Measurements from ENCODE around the gene TBC1D19.

Gene TBC1D19

GRCh38 chr4:26570596-26570995, 13.3 kb upstream of the TBC1D19 start:
- H3K4me2 ChIP-seq (ENCODE audit: low read length): no peak overlapping the region
- H3K4me1 ChIP-seq (ENCODE audit: low read length): no peaks in the 10 kb centered on the region
- H3K79me2 ChIP-seq (ENCODE audit: low read length): no peaks in the 10 kb centered on the region
- H3K4me3 ChIP-seq (ENCODE audit: low read length): no peak overlapping the region
- H3K27ac ChIP-seq (ENCODE audit: low read length): no peak overlapping the region
- H4K20me1 ChIP-seq (ENCODE audit: insufficient read depth, low read length): no peaks in the 10 kb centered on the region
- TF ChIP-seq, protein P1, sequence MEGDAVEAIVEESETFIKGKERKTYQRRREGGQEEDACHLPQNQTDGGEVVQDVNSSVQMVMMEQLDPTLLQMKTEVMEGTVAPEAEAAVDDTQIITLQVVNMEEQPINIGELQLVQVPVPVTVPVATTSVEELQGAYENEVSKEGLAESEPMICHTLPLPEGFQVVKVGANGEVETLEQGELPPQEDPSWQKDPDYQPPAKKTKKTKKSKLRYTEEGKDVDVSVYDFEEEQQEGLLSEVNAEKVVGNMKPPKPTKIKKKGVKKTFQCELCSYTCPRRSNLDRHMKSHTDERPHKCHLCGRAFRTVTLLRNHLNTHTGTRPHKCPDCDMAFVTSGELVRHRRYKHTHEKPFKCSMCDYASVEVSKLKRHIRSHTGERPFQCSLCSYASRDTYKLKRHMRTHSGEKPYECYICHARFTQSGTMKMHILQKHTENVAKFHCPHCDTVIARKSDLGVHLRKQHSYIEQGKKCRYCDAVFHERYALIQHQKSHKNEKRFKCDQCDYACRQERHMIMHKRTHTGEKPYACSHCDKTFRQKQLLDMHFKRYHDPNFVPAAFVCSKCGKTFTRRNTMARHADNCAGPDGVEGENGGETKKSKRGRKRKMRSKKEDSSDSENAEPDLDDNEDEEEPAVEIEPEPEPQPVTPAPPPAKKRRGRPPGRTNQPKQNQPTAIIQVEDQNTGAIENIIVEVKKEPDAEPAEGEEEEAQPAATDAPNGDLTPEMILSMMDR (IDR thresholded peaks at IDR 0.05; ENCODE audit: low read depth, low read length): no peak
- no peak for TF ChIP-seq EZH2phosphoT487 (IDR thresholded peaks at IDR 0.05; ENCODE audit: low read depth)
- no peak overlapping the region for H3K9ac ChIP-seq (ENCODE audit: low read length)
- no peak overlapping the region for H2AFZ ChIP-seq (ENCODE audit: low read depth, low read length)
- no peaks in the 10 kb centered on the region for H3K36me3 ChIP-seq (replicated peaks; ENCODE audit: low read depth, low read length)
- H3K27me3 ChIP-seq (ENCODE audit: low read depth, low read length): peaks cover 2% of the 10 kb centered on the region; the same call in 1 of the 2 replicates
- H3K9me3 ChIP-seq (ENCODE audit: insufficient read depth, low read length): no peaks in the 10 kb centered on the region

GRCh38 chr4:26573389-26573794, 10.5 kb upstream of the TBC1D19 start:
- Histone ChIP-seq H3K9me3 (ENCODE audit: insufficient read depth, low read length) (no peaks in the 10 kb centered on the region), H3K4me1 (ENCODE audit: low read length) (no peaks in the 10 kb centered on the region), H3K27me3 (ENCODE audit: low read depth, low read length) (peaks cover 4% of the 10 kb centered on the region; the same call in 1 of the 2 replicates), H3K27ac (ENCODE audit: low read length) (no peak overlapping the region), H4K20me1 (ENCODE audit: insufficient read depth, low read length) (no peaks in the 10 kb centered on the region), H2AFZ (ENCODE audit: low read depth, low read length) (no peak overlapping the region), H3K4me3 (ENCODE audit: low read length) (no peak overlapping the region), H3K36me3 (replicated peaks; ENCODE audit: low read depth, low read length) (no peaks in the 10 kb centered on the region), H3K79me2 (ENCODE audit: low read length) (no peaks in the 10 kb centered on the region), H3K9ac (ENCODE audit: low read length) (no peak overlapping the region), H3K4me2 (ENCODE audit: low read length) (no peak overlapping the region)
- TF ChIP-seq EZH2phosphoT487 (IDR thresholded peaks at IDR 0.05; ENCODE audit: low read depth): no peak
- TF ChIP-seq, protein P1 (IDR thresholded peaks at IDR 0.05; ENCODE audit: low read depth, low read length): no peak

GRCh38 chr4:26574563-26574962, 9.3 kb upstream of the TBC1D19 start:
- Histone ChIP-seq H3K9ac (ENCODE audit: low read length) (no peak overlapping the region), H3K27ac (ENCODE audit: low read length) (no peak overlapping the region), H3K79me2 (ENCODE audit: low read length) (no peaks in the 10 kb centered on the region), H3K4me1 (ENCODE audit: low read length) (no peaks in the 10 kb centered on the region), H4K20me1 (ENCODE audit: insufficient read depth, low read length) (no peaks in the 10 kb centered on the region), H3K27me3 (ENCODE audit: low read depth, low read length) (peaks cover 4% of the 10 kb centered on the region; the same call in 1 of the 2 replicates), H3K4me3 (ENCODE audit: low read length) (no peak overlapping the region), H2AFZ (ENCODE audit: low read depth, low read length) (no peak overlapping the region), H3K9me3 (ENCODE audit: insufficient read depth, low read length) (no peaks in the 10 kb centered on the region), H3K36me3 (replicated peaks; ENCODE audit: low read depth, low read length) (no peaks in the 10 kb centered on the region), H3K4me2 (ENCODE audit: low read length) (no peak overlapping the region)
- TF ChIP-seq EZH2phosphoT487 (IDR thresholded peaks at IDR 0.05; ENCODE audit: low read depth): no peak
- TF ChIP-seq, protein P1 (IDR thresholded peaks at IDR 0.05; ENCODE audit: low read depth, low read length): no peak

GRCh38 chr4:26576231-26576739, 7.6 kb upstream of the TBC1D19 start:
- H3K4me3 ChIP-seq (ENCODE audit: low read length): no peak overlapping the region

More at GRCh38 chr4:26576231-26576739, 7.6 kb upstream of the TBC1D19 start:
- H3K9ac ChIP-seq (ENCODE audit: low read length): no peak overlapping the region
- H3K36me3 ChIP-seq (replicated peaks; ENCODE audit: low read depth, low read length): no peaks in the 10 kb centered on the region
- no peak overlapping the region for H2AFZ ChIP-seq (ENCODE audit: low read depth, low read length)
- no peaks in the 10 kb centered on the region for H3K79me2 ChIP-seq (ENCODE audit: low read length)
- H3K4me2 ChIP-seq (ENCODE audit: low read length): no peak overlapping the region
- no peak overlapping the region for H3K27ac ChIP-seq (ENCODE audit: low read length)
- H3K4me1 ChIP-seq (ENCODE audit: low read length): no peaks in the 10 kb centered on the region
- TF ChIP-seq, protein P1 (IDR thresholded peaks at IDR 0.05; ENCODE audit: low read depth, low read length): no peak
- no peak for TF ChIP-seq EZH2phosphoT487 (IDR thresholded peaks at IDR 0.05; ENCODE audit: low read depth)
- H3K9me3 ChIP-seq (ENCODE audit: insufficient read depth, low read length): no peaks in the 10 kb centered on the region
- peaks cover 4% of the 10 kb centered on the region; the same call in 1 of the 2 replicates for H3K27me3 ChIP-seq (ENCODE audit: low read depth, low read length)
- H4K20me1 ChIP-seq (ENCODE audit: insufficient read depth, low read length): no peaks in the 10 kb centered on the region

All from OCI-LY3 (cell line).